Gastrocnemius medialis (tissue), 4 donors: ENCODE measurements around the gene ARSK.

Experiments
- CTCF ChIP-seq, 5 experiments: fragments of 450-650 bp in 3 of 5; fragments of 200-600 bp in 2 of 5; sonication (generic) in 2 of 5; IDR thresholded peaks in 4 of 5; conservative IDR thresholded peaks in 1 of 5; 1 replicate in 4 of 5; 2 replicates in 1 of 5; pipeline ENCODE4 v1.5.1; 2016 to 2019; ENCODE audit warnings: antibody characterized with exemption in 5 of 5, mild to moderate bottlenecking in 3 of 5, moderate library complexity in 3 of 5
- POLR2A ChIP-seq, 2 donors: fragments of 450-650 bp; IDR thresholded peaks; one replicate each; pipeline ENCODE4 v1.6.1; 2017; ENCODE audit warnings: antibody characterized with exemption in 2 of 2, mild to moderate bottlenecking in 2 of 2, moderate library complexity in 2 of 2

GRCh38 chr5:95532415-95532814, 22.5 kb upstream of the ARSK start:
- no peak for TF ChIP-seq CTCF (IDR thresholded peaks at IDR 0.05 in 4 of 5, conservative IDR thresholded peaks at IDR 0.05 in 1 of 5)
- TF ChIP-seq POLR2A (IDR thresholded peaks at IDR 0.05), result no peak
